ENCODE measurements around the gene GPD1L. TPM values are rescaled to one million over a fixed set of nuclear protein-coding genes. Genes with fewer than 3 reads are reported as not detected.

The GPD1L gene
- total RNA-seq, 1 donor from 2014 or later: 11.5 TPM

DNA sequence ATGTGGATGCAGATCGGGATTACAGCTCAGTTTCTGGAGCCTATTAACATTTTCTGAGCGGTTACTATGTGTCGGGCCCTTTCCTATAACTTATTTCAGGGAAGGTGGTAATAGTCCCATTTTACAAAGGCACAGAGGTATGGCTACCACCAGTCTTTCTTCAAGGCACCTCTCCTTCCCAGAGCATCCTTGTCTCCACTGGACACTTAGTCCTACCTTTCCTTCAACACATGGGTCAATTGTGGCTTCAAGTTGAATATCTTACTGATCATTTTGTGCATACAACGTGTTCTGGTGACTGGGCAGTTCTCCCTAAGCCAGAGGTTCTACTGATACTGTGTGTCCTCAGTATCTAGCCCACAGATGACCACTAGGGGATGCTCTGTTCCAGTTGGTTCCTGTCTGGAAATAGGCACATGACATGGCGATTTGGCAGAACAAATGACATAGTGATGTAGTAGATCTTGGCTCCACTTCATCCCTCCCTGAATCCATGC is 71.3 kb downstream of the GPD1L start:
- Histone ChIP-seq H3K27me3 (ENCODE audit: control insufficient read depth, insufficient read depth, low read length) (no peaks in the 10 kb centered on the region), H3K36me3 (ENCODE audit: control insufficient read depth, insufficient read depth, low read length) (no peaks in the 10 kb centered on the region), H3K4me3 (ENCODE audit: low read depth, low read length) (no peak overlapping the region)
- DNase-seq (ENCODE audit: low read depth): peak; percentile 47
- TF ChIP-seq, protein P1, sequence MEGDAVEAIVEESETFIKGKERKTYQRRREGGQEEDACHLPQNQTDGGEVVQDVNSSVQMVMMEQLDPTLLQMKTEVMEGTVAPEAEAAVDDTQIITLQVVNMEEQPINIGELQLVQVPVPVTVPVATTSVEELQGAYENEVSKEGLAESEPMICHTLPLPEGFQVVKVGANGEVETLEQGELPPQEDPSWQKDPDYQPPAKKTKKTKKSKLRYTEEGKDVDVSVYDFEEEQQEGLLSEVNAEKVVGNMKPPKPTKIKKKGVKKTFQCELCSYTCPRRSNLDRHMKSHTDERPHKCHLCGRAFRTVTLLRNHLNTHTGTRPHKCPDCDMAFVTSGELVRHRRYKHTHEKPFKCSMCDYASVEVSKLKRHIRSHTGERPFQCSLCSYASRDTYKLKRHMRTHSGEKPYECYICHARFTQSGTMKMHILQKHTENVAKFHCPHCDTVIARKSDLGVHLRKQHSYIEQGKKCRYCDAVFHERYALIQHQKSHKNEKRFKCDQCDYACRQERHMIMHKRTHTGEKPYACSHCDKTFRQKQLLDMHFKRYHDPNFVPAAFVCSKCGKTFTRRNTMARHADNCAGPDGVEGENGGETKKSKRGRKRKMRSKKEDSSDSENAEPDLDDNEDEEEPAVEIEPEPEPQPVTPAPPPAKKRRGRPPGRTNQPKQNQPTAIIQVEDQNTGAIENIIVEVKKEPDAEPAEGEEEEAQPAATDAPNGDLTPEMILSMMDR (IDR thresholded peaks at IDR 0.05; ENCODE audit: insufficient read depth, low read length, poor library complexity, severe bottlenecking): peak; percentile 87

DNA sequence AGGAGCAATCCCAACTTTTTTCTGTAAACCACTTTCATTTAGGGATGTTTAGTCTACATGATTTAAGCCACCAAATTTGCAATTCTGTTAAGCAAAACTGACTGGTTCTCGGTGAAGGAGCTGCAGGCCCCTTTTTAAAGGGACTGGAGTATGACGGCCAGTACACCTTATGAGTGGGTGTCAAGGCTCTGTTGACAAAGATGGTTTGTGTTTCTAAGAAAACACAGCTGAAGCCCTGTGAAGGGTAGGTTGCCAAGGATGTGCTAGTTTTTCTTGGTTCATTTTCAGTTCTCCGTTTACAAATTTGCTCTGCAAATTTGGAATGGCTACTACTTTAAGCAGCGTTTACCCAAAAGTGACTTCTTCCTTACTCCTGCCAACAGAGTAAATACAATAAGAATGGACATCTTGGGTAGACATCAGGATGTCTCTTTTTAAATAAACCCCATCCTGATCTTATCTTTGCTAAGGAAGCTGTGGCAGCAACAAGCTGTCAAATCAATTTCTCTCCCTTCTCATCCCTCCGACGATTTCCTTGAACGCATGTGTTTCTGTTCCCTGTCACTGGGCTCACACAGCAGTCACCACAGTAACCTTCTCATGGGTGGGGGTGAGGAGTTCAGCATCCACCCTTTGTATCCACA is 73.8 kb downstream of the GPD1L start:
- no peak overlapping the region for H3K4me3 ChIP-seq (ENCODE audit: low read depth, low read length)
- no peak for DNase-seq (ENCODE audit: low read depth)
- TF ChIP-seq, protein P1 (IDR thresholded peaks at IDR 0.05; ENCODE audit: insufficient read depth, low read length, poor library complexity, severe bottlenecking): no peak
- H3K27me3 ChIP-seq (ENCODE audit: control insufficient read depth, insufficient read depth, low read length): no peaks in the 10 kb centered on the region
- no peaks in the 10 kb centered on the region for H3K36me3 ChIP-seq (ENCODE audit: control insufficient read depth, insufficient read depth, low read length)

GRCh38 chr3:32181365-32181764 is 74.9 kb downstream of the GPD1L start:
- no peaks in the 10 kb centered on the region for H3K27me3 ChIP-seq (ENCODE audit: control insufficient read depth, insufficient read depth, low read length)
- TF ChIP-seq, protein P1 (IDR thresholded peaks at IDR 0.05; ENCODE audit: insufficient read depth, low read length, poor library complexity, severe bottlenecking): no peak
- DNase-seq (ENCODE audit: low read depth): no peak
- H3K36me3 ChIP-seq (ENCODE audit: control insufficient read depth, insufficient read depth, low read length): no peaks in the 10 kb centered on the region
- no peak overlapping the region for H3K4me3 ChIP-seq (ENCODE audit: low read depth, low read length)

DNA sequence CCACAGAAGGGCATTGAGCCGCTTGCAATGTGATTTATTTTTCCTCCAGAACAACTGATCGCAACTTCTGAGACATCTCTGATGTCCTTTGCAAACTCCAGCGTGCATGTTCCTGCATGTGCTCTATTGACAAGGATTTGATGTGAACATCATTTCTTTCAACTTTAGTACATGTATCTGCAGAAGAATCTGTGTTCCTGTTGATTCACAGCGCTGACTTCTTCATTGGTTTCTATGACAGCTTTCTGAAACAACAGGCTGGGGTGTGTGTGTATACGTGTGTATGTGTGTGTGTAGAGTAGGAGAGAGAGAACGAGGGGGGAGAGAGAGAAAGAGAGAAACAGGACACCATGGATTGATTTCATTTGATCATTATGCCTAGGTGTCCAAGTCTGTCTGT is 75.4 kb downstream of the GPD1L start:
- TF ChIP-seq, protein P1 (IDR thresholded peaks at IDR 0.05; ENCODE audit: insufficient read depth, low read length, poor library complexity, severe bottlenecking): no peak
- no peak overlapping the region for H3K4me3 ChIP-seq (ENCODE audit: low read depth, low read length)
- no peak for DNase-seq (ENCODE audit: low read depth)
- no peaks in the 10 kb centered on the region for H3K36me3 ChIP-seq (ENCODE audit: control insufficient read depth, insufficient read depth, low read length)
- no peaks in the 10 kb centered on the region for H3K27me3 ChIP-seq (ENCODE audit: control insufficient read depth, insufficient read depth, low read length)

DNA sequence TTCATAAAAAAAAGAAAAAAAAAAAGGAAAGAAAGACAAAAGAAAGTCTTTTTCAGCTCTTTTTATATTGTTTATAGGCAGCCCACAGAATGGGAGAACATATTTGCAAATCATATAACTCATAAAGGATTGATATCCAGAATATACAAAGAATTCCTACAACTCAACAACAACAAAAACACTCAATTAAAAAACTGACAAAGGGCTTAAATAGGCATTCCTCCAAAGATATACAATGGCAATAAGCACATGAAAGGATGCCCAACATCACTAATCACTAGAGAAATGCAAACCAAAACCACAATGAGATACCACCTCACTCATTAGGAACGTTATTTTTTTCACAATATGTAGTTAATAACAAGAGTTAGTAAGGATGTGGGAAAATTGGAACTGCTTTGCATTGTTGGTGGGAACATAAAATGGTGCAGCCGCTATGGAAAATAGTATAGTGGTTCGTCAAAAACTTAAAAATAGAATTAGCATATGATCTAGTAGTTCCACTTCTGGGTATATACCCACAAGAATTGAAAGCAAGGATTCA is 77.8 kb downstream of the GPD1L start:
- TF ChIP-seq, protein P1 (IDR thresholded peaks at IDR 0.05; ENCODE audit: insufficient read depth, low read length, poor library complexity, severe bottlenecking): no peak
- H3K27me3 ChIP-seq (ENCODE audit: control insufficient read depth, insufficient read depth, low read length): no peaks in the 10 kb centered on the region
- no peak for DNase-seq (ENCODE audit: low read depth)
- no peaks in the 10 kb centered on the region for H3K36me3 ChIP-seq (ENCODE audit: control insufficient read depth, insufficient read depth, low read length)
- no peak overlapping the region for H3K4me3 ChIP-seq (ENCODE audit: low read depth, low read length)

- Histone ChIP-seq H3K4me3 (ENCODE audit: low read depth, low read length) (no peak overlapping the region), H3K27me3 (ENCODE audit: control insufficient read depth, insufficient read depth, low read length) (no peaks in the 10 kb centered on the region), H3K36me3 (ENCODE audit: control insufficient read depth, insufficient read depth, low read length) (no peaks in the 10 kb centered on the region)
- DNase-seq (ENCODE audit: low read depth): no peak
- TF ChIP-seq, protein P1 (IDR thresholded peaks at IDR 0.05; ENCODE audit: insufficient read depth, low read length, poor library complexity, severe bottlenecking): no peak
Observed at GRCh38 chr3:32186097-32186496, 79.7 kb downstream of the GPD1L start.

Data from kidney epithelial cell (primary cell).